Cerebellar nuclear complex (tissue), 1 donor: ENCODE measurements around the gene CATSPER3.

Experiments used
- DNase-seq, 2 experiments: peaks; one replicate each; lab custom pipeline; 2025; lab: John Stamatoyannopoulos, UW

CATSPER3 gene

GRCh38 chr5:135042595-135042994 is 74.9 kb downstream of the CATSPER3 start:
- no peak for DNase-seq

- DNase-seq, result no peak
These were observed 77.8 kb downstream of the CATSPER3 start for GRCh38 chr5:135045488-135045887.

- no peak for DNase-seq
These were observed 79.1 kb downstream of the CATSPER3 start for GRCh38 chr5:135046661-135047346.

GRCh38 chr5:135047347-135047695 is 79.6 kb downstream of the CATSPER3 start:
- no peak for DNase-seq

GRCh38 chr5:135048286-135048685 is 80.6 kb downstream of the CATSPER3 start:
- no peak for DNase-seq

GRCh38 chr5:135048930-135049329 is 81.2 kb downstream of the CATSPER3 start:
- DNase-seq, result no peak

GRCh38 chr5:135050244-135050767 is 82.6 kb downstream of the CATSPER3 start:
- no peak for DNase-seq

- DNase-seq, result no peak
These were observed 83.7 kb downstream of the CATSPER3 start for GRCh38 chr5:135051399-135051798.

GRCh38 chr5:135051872-135052271 is 84.2 kb downstream of the CATSPER3 start:
- no peak for DNase-seq

GRCh38 chr5:135052511-135053145 is 84.9 kb downstream of the CATSPER3 start:
- DNase-seq, result no peak

GRCh38 chr5:135053278-135053677 is 85.6 kb downstream of the CATSPER3 start:
- DNase-seq, result no peak

GRCh38 chr5:135053989-135054388 is 86.3 kb downstream of the CATSPER3 start:
- no peak for DNase-seq

- no peak for DNase-seq
These were observed 86.8 kb downstream of the CATSPER3 start for GRCh38 chr5:135054546-135054945.

GRCh38 chr5:135055396-135055795 is 87.7 kb downstream of the CATSPER3 start:
- DNase-seq, result no peak

GRCh38 chr5:135056316-135057030 is 88.8 kb downstream of the CATSPER3 start:
- DNase-seq, result no peak

GRCh38 chr5:135057233-135057632 is 89.5 kb downstream of the CATSPER3 start:
- DNase-seq, result no peak

- no peak for DNase-seq
These were observed 90.6 kb downstream of the CATSPER3 start for GRCh38 chr5:135058331-135058732.

GRCh38 chr5:135059000-135059923 is 91.6 kb downstream of the CATSPER3 start:
- no peak for DNase-seq

GRCh38 chr5:135060021-135060420 is 92.3 kb downstream of the CATSPER3 start:
- no peak for DNase-seq

GRCh38 chr5:135061001-135061400 is 93.3 kb downstream of the CATSPER3 start:
- no peak for DNase-seq
